ENCODE measurements around the gene GCN1. TPM values are rescaled to one million over a fixed set of nuclear protein-coding genes. Genes with fewer than 3 reads are reported as not detected.

Gene GCN1
- total RNA-seq, 1 experiment from 2014 or later = 53.6 TPM

- no peaks in the 10 kb centered on the region for H3K27me3 ChIP-seq (ENCODE audit: low read length)
- no peak overlapping the region for H3K4me3 ChIP-seq (ENCODE audit: low read length)
- H4K20me1 ChIP-seq (ENCODE audit: insufficient read depth, low read depth, low read length) = no peaks in the 10 kb centered on the region
- no peaks in the 10 kb centered on the region for H3K4me1 ChIP-seq (ENCODE audit: low read length)
- no peak overlapping the region for H3K4me2 ChIP-seq (ENCODE audit: low read depth, low read length, poor library complexity, severe bottlenecking)
- DNase-seq = no peak
- no peaks in the 10 kb centered on the region for H3K79me2 ChIP-seq (ENCODE audit: low read length)
- no peaks in the 10 kb centered on the region for H3K9me2 ChIP-seq (replicated peaks; ENCODE audit: insufficient read depth, low read length)
- H3K9ac ChIP-seq (ENCODE audit: low read length) = no peak overlapping the region
- H3K36me3 ChIP-seq (ENCODE audit: insufficient read depth, low read length) = no peaks in the 10 kb centered on the region
- no peak overlapping the region for H3K27ac ChIP-seq (ENCODE audit: low read length)
- no peak overlapping the region for H2AFZ ChIP-seq (ENCODE audit: low read length)
- H3K9me3 ChIP-seq (ENCODE audit: low read length) = no peaks in the 10 kb centered on the region
Measured at GRCh38 chr12:120079411-120080400, 114.8 kb downstream of the GCN1 start.

GRCh38 chr12:120078868-120079267 is 115.6 kb downstream of the GCN1 start:
- DNase-seq = no peak
- Histone ChIP-seq H3K9ac (ENCODE audit: low read length) (no peak overlapping the region), H3K4me1 (ENCODE audit: low read length) (no peaks in the 10 kb centered on the region), H3K4me3 (ENCODE audit: low read length) (no peak overlapping the region), H3K4me2 (ENCODE audit: low read depth, low read length, poor library complexity, severe bottlenecking) (no peak overlapping the region), H2AFZ (ENCODE audit: low read length) (no peak overlapping the region), H3K27me3 (ENCODE audit: low read length) (no peaks in the 10 kb centered on the region), H4K20me1 (ENCODE audit: insufficient read depth, low read depth, low read length) (no peaks in the 10 kb centered on the region), H3K27ac (ENCODE audit: low read length) (no peak overlapping the region), H3K36me3 (ENCODE audit: insufficient read depth, low read length) (no peaks in the 10 kb centered on the region), H3K9me3 (ENCODE audit: low read length) (no peaks in the 10 kb centered on the region), H3K9me2 (replicated peaks; ENCODE audit: insufficient read depth, low read length) (no peaks in the 10 kb centered on the region), H3K79me2 (ENCODE audit: low read length) (no peaks in the 10 kb centered on the region)

- Histone ChIP-seq H3K36me3 (ENCODE audit: insufficient read depth, low read length) (no peaks in the 10 kb centered on the region), H3K9ac (ENCODE audit: low read length) (no peak overlapping the region), H3K4me3 (ENCODE audit: low read length) (no peak overlapping the region), H3K9me2 (replicated peaks; ENCODE audit: insufficient read depth, low read length) (no peaks in the 10 kb centered on the region), H3K9me3 (ENCODE audit: low read length) (no peaks in the 10 kb centered on the region), H3K79me2 (ENCODE audit: low read length) (no peaks in the 10 kb centered on the region), H3K4me1 (ENCODE audit: low read length) (no peaks in the 10 kb centered on the region), H3K27me3 (ENCODE audit: low read length) (no peaks in the 10 kb centered on the region), H3K27ac (ENCODE audit: low read length) (no peak overlapping the region), H3K4me2 (ENCODE audit: low read depth, low read length, poor library complexity, severe bottlenecking) (no peak overlapping the region), H2AFZ (ENCODE audit: low read length) (no peak overlapping the region), H4K20me1 (ENCODE audit: insufficient read depth, low read depth, low read length) (no peaks in the 10 kb centered on the region)
- no peak for DNase-seq
Measured at GRCh38 chr12:120077260-120077659, 117.3 kb downstream of the GCN1 start.

Small RNA genes lying within 50 kb of the gene (small RNA-seq; reads per million reads assigned to genes)
- not detected for gene MIR4498

Other genes with a start within 250 kb of the GCN1 start
- gene BICDL1, start 205.5 kb downstream of the GCN1 start, total RNA-seq (2014; rRNA removed; shearing (Covaris generic); ENCODE audit: low replicate concordance) = 28.5 and 57.6 TPM in 2 replicates
- gene RAB35, start 78.0 kb downstream of the GCN1 start, total RNA-seq (2014; rRNA removed; shearing (Covaris generic); ENCODE audit: low replicate concordance) = 18.9 and 29.4 TPM in 2 replicates
- gene RPLP0, start 6.4 kb upstream of the GCN1 start, total RNA-seq (2014; rRNA removed; shearing (Covaris generic); ENCODE audit: low replicate concordance) = 4,777 and 6,150 TPM in 2 replicates
- 1.9 and 2.5 TPM in 2 replicates for gene PXN, start 71.0 kb upstream of the GCN1 start, total RNA-seq (2014; rRNA removed; shearing (Covaris generic); ENCODE audit: low replicate concordance)
- under 0.01 TPM in 2 replicates for gene RNU4-2, start 97.2 kb upstream of the GCN1 start, total RNA-seq (2014; rRNA removed; shearing (Covaris generic); ENCODE audit: low replicate concordance)
- under 0.01 TPM in 2 replicates for gene RNU4-1, start 98.5 kb upstream of the GCN1 start, total RNA-seq (2014; rRNA removed; shearing (Covaris generic); ENCODE audit: low replicate concordance)
- 0.54 and 0.67 TPM in 2 replicates for gene SIRT4, start 107.6 kb upstream of the GCN1 start, total RNA-seq (2014; rRNA removed; shearing (Covaris generic); ENCODE audit: low replicate concordance)
- not detected in 2 replicates for gene PLA2G1B, start 133.1 kb upstream of the GCN1 start, total RNA-seq (2014; rRNA removed; shearing (Covaris generic); ENCODE audit: low replicate concordance)
- gene MSI1, start 174.4 kb upstream of the GCN1 start, total RNA-seq (2014; rRNA removed; shearing (Covaris generic); ENCODE audit: low replicate concordance) = not detected in 2 replicates
- gene COX6A1, start 243.4 kb upstream of the GCN1 start, total RNA-seq (2014; rRNA removed; shearing (Covaris generic); ENCODE audit: low replicate concordance) = 542 and 565 TPM in 2 replicates